ENCODE data around the gene SMYD3.

Gene SMYD3

DNA sequence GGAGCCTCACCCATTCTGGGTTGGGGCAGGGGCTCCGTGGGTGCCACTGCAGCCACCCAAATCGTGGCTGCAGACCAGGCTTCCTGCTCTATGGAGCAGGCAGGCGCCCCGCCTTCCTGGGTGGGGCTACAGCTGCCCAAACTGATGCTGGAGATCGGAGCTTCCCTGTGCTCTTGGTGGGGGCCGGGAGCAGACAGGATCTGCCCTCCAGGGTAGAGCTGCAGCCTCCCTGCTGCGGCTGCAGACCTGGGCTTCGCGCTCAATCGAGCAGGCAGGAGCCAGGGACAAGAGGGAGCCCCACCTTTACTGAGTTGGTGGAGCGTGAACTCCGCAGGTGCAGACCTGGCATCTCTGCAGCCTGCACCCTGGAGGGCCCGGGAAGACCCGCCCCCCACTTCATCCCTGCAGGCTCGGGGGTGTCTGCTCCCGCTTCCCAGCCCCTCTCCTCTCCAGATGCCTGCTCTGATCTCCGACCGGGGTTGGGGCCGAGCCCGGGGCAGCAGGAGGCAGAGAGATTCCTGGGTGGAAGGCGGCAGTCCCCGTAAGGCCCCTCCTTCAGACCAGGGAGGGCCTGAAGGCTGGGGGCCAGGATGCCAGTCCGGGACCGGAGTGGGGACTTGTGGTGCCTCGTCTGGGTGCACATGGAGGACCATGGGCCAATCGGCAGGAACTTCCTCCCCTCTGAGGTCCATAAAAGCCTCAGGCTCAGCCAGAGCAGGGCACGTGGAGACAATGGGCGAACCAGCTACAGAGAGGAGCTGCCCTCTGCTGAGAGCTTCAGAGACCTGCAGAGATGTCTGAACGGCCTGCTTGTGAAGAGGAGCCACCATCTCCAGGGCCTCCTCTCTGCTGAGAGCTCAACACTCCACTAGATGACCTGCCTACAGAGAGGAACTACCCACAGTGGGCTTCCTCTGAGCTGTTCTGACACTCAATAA lies 359.3 kb downstream of the SMYD3 start:
- DNase-seq (ENCODE audit: low spot score) = no peak

DNA sequence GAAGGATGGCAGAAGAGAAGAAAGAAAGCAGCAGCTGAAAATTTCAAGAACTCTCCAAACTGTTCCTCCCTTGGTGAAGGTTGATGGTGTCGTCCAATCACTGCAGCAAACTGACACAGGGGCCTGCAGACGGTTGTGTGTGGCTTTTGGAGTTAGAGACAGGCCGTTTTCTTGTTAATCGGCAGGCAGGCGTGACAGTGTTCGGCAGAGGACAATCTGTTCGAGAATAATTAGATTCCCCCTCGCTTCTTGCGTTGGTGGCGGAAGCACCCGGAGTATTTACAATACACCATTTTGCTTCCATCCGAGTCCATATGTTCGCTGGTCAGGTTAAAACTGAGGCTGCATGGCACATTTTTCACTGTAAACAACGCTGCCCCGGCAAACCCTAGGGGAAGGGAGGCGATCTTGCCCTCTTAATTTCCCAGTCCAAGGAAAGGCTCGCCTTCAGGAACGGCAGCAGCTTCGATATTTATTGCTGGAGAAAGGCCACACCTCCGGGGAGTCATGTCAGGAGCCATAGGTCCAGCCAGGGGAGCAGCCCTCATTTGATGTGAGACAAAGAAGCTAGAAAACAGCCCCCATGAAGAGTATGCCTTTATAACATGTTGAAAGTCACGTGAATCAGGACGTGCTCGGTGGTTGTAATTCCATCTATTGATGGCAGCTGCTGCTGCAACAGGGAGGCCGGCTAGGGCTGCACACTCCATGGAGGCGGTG lies 360.1 kb downstream of the SMYD3 start:
- no peak for DNase-seq (ENCODE audit: low spot score)

DNA sequence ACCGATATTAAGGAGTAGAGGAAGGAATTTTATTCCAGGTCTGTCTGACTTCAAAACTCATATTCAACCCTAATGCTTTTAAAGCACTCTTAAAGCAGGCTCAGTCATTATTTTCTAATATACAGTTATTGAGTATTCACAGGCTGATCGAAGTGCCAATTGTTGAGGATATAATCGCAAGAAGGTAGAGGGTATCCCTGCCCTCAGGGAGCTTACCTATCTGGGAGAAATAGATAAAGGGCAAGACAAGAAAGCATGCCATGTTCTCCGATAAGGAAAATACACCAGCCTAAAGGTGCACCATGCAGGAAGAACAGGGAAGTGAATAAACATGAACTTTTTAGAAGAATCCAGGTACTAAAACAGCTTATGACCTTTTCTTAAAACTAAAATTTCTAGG lies 361.2 kb downstream of the SMYD3 start:
- no peak for DNase-seq (ENCODE audit: low spot score)

DNA sequence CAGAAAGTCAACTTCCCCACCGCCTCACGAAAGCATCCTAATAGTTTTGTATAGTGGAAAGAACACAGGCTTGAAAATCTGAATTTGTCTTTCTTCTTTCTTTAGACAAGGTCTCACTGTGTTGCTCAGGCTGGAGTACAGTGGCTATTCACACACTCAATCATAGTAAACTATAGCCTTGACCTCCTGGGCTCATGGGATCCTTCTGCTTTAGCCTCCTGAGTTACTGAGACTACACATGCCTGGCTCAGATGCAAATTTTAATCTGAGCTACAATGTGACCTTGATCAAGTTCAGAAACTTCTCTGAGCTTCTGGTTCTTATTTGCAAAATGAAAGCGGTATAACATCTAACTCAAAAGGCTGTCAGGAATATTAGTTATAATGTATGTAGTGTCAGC lies 362.1 kb downstream of the SMYD3 start:
- no peak for DNase-seq (ENCODE audit: low spot score)

DNA sequence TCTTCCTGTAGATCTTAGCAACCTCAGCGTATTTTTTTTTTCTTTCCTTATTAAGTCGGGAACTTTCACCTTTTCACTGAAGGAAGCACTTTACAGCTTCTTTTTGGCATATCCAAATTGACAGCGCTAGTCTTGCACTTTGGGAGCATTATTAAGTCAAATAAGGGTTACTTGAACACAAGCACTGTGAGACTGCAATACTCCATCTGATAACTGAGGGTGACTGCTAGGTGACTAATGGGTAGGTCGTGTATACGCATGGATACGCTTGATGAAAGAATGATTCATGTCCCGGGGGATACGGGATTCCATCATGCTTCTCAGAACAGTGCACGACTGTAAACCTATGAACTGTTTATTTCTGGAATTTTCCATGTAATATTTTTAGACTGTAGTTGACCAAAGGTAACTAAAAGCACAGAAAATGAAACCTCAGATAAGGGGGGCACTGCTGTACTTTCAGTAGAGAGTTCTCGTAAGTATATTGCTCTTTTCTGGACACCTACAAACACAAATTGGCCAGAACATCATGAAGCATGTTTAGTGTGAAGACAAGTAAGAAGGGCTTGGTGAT lies 364.7 kb downstream of the SMYD3 start:
- DNase-seq (ENCODE audit: low spot score) = no peak

DNA sequence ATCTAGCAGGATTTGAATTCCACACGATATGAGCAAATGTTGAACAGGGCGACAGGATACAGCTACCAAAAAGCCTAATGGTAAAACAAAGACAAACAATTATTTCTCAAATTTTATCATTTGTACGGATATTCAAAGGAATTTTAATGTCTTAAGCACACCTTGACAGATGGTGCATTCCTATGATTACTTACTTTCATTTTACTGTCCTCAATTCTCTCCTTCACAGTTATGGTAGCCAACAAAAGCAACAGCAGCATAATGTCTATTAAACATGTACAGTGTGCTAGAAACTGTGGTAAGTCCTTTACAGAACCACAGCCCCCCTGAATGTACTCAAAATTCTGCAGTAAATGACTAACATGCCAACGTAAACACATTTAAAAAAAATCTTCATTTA lies 365.8 kb downstream of the SMYD3 start:
- no peak for DNase-seq (ENCODE audit: low spot score)

DNA sequence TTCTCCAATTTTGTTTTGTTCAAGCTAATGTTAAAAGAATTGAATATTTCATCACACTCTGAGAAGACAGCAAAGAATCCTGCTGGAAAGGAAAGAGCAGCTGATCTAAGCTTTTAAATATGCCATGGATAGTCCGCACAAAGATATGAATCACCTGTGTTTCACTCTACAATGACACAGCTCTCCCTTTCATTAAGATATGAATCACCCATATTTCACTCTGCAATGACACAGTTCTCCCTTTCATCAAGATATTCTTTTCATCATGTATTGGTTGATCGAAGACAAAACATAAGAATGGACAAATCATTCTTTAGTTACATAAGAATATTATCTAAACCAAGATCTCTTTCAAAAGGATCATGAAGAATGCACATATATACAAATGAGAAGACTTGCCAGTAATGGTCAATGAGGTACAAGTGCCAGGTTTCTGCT lies 367.3 kb downstream of the SMYD3 start:
- no peak for DNase-seq (ENCODE audit: low spot score)

DNA sequence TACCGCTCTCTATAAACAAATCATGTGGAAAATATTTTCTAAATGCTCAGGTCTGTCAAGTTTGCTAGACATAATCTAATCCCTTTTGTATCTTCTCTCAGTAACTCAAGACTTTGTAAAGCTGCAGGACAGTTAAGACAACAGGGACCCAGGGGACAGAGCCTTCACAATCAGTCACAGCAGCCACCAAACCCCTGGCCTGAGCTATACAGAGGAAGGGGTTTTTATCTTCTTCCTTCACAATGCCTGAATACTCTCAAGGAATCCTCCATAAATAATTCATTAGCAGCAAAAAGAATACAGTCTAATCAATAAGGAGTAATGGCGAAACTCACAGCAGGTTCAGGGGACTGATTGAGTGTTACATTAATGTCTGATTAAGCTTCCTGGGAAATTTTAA lies 368.3 kb downstream of the SMYD3 start:
- no peak for DNase-seq (ENCODE audit: low spot score)

DNA sequence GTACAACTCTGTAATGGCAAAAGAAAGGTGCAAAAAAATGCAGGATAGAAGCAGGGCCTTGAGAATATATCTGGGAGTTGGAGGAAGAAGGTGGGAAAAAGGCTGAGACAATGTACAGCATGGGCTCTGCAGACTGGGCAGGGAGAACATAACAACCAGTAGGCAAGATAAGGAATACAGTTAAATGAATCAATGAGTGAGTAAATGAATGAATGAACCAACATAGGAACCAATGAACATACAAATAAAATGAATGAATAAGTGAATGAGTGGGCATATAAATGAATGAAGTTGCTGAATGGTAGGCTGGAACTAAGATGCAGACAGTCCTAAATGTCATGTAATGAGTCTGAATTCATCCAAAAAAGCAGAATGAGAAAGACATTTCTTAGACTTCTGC lies 370.6 kb downstream of the SMYD3 start:
- no peak for DNase-seq (ENCODE audit: low spot score)

DNA sequence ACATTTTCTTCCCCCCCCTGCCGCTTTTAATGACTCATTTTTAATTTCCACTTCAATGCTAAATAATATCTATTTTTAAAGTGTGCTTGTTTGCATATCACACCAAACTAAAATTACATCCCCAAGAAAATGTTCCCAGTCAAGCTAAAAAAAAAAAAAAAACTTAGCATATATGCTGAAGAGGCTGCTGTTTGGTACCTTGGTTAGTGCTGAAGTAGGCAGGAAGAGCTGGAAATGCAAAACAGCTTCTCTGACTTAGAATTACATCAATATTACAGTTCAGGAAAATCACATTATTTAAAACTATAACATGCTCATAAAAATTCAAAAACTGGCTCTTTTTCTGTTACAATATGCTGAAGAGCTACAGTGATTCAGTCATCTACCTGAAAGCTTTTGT lies 372.3 kb downstream of the SMYD3 start:
- no peak for DNase-seq (ENCODE audit: low spot score)

DNA sequence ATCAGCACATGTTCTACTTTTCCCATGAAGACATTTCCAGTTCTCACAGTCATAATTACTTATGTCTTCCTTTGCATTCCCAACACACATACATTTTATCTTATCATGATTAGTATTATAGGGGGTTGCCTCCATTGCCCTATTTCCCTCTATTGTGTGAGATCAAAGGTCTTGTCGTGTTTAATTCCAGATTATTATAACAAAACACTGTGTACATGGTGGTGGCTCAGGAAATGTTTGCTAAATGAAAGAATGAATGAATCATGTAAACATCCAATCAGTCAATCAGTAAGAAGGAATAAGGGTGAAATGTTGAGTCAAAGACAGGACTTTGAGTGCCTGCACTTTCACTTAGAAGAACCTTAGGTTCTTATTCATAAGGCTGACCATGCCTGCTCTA lies 376.0 kb downstream of the SMYD3 start:
- no peak for DNase-seq (ENCODE audit: low spot score)

DNA sequence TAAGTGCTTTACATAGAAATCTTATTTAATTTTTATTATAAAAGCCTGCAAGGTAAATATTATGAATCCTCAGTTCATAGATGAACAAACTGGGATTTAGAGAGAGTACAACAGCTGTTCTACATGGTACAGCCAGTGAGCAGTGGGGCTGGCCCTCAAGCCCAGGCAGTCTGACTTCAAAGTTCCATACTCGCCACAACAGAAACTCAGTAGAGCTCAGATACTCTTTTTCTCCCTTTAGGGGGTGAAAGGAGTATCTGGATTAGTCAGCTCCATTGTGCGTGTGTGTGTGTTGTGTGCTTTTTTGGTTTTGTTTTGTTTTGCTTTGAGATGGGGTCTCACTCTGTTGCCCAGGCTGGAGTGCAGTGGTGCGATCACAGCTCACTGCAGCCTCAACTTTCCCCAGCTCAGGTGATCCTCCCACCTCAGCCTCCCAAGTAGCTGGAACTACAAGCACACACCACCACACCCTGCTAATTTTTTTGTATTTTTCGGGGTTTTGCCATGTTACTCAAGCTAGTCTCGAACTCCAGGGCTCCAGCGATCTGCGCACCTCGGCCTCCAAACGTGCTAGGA lies 378.5 kb downstream of the SMYD3 start:
- no peak for DNase-seq (ENCODE audit: low spot score)

DNA sequence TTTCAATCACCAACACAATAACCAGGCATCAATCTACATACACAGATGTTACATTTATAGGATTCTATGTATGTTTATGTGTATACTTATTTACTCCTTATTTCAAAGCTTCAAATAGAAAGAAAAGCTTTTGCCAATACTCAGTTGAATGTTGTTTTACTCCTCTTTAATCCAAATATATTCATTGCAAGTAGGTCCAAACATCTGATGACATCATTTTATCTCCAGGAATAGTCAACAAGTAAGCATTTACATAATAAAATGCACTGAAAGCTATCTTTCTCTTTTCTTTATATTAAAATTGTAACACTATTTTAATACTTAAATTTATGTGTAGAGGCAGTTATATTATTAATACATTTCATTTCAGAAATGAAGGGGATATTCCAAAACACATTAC lies 380.5 kb downstream of the SMYD3 start:
- no peak for DNase-seq (ENCODE audit: low spot score)

DNA sequence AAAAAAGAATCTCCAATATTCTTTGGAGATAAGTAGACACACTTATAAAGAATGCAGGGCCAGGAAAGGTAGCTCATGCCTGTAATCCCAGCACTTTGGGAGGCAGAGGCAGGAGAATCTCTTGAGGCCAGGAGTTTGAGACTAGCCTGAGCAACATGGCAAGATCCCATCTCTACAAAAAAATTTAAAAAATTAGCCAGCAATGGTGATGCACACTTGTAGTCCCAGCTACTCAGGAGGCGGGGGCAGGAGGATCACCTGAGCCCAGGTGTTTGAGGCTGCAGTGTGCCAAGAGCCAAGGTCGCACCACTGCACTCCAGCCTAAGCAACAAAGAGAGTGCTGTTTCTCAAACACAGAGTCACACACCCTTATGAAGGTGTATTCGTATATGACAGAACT lies 385.0 kb downstream of the SMYD3 start:
- no peak for DNase-seq (ENCODE audit: low spot score)

DNA sequence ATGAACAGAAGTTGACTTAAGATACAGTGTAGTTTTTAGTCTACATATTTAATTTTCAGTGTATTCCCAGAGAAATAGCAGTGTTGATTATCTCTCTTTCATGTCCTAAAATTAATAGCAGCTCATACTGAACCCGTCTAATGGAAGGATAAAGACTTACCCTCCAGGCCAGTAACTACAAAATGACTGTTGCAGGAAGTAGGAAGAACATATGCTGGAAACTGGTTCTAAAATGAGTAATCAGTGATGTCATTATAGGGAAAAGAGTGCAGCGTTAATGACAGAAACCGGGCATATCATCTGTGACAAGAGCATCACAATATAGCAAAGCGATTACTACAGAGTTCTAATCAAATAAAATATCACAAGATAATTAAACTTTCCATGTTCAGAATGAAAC lies 385.5 kb downstream of the SMYD3 start:
- DNase-seq (ENCODE audit: low spot score) = no peak

DNA sequence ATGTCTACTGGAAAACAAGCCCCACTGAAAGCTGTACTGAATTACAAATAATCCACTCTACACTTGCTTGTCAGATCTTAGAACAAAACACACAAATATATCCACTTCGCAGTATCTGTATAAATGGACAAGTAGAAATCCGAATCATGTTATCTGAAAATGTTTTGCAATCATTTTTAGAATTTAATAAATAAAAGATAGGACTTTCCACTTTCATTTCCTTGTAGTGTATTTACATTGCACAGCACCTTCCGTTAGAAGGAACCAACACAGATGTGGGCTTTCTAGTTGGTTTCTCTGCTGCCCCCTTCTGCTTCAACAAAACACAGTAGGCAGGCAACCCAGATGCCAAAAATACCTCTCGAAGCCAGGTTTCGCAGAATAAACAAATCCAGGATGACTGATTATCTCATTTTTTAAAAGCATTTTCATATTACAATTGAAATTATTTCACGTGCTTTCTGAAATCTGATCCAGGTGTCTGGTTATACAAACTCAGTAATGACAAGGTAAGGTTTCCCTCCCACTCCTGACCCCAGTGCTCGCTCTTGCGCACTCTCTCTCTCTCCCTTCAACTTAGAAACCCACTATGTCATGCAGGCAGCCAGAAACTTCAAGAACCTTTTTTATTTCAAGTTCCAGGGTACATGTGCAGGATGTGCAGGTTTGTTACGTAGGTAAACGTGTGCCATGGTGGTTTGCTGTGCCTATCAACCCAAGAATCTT lies 389.9 kb downstream of the SMYD3 start:
- peak; percentile 53 for DNase-seq (ENCODE audit: low spot score)

DNA sequence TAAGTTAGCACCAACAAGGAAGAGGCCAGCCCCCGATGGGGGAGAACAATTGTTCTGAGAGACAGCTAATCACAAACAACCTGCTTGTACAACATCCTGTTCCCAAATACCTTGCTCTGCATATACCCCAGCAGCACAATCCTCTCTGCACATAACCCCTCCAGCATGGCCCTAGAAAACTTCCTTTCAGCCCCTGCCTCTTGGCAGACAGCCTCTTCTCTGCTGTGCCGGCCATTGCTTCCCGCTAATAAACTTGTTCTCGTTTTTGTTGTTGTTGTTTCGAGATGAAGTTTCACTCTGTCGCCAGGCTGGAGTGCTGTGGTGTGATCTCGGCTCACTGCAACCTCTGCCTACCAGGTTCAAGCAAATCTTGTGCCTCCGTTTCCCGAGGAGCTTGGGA lies 392.7 kb downstream of the SMYD3 start:
- DNase-seq (ENCODE audit: low spot score) = no peak

DNA sequence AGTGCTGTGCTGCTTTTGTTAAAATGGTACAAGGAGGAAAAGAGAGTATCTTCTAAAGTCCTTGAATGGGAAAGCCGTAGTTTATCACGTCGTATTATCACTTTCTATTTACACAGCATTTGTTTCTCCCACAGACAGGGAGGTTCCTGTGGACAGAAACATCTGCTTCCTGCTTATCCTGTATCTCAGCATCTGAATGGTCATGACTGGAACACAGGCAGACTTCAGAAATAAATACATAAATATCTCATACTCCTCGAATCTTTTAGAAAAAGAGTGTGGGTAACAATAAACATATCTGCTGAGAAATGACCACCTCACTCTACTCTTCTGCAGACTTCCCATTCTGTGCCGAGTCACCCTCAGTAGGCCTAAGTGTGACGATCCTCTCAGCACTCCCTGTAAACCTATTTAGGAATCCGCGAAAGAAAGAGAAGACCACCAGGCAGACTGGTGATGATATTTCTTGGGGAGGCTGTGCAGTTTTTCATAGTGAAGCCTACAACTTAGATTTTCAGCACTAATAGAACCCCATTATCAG lies 393.5 kb downstream of the SMYD3 start:
- no peak for DNase-seq (ENCODE audit: low spot score)

DNA sequence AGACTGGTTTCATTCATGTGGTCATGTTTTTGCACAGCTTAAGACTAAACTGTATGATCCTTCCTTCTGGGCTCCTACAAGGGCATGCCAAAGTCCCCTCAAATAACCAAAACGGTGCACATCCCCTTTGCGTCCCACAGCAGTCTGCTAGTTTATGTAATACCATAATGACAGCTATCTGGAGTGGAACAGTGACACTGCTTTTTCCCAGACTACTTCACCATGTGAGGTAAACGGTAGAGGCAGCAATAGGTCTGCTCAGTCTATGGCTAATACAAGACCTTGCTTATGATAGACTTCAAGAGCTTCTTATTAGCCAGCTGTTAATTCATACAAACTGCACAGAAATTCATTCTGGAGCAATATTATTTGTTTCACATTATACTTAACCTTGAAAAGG lies 395.5 kb downstream of the SMYD3 start:
- no peak for DNase-seq (ENCODE audit: low spot score)

DNA sequence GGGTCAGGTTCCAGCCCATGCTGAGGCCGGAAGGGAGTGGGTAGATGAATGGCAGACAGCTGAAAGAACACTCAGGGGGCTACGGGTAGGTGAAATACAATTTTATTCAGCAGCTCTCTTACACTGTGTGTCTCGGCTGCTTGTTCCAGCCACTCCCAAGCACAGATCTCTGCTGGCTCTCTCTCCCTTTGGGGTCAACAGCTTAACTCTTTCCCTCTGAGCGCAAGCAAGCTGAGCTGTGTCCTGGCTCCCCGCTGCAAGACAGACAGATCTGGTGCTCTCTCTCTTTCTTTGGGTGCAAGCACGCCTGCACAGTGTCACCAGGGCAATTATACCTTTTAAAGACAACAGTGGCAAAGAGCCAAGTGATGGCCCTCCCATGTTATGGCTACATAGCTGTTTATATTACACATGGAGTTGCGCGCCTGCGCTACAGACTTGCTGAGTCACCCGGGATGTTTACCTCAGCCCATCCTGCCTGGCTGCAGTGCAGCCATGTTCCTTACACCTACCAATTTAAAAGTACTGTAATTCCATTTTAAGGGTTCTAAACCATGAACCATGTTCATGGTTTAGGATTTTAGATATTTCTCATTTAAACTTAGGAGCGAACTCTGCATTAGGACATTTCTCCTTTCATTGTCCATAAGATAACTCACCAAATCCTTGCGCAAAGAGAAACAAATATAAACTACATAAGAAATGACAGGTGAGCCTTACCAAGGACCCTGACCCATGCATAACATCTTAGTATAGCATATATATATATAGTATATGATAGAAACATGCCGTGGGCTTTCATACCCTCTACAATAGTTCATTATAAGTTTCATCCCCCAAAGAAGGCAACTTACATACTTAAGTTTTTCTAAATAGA lies 396.5 kb downstream of the SMYD3 start:
- no peak for DNase-seq (ENCODE audit: low spot score)
